22Rv1 (cell line): ENCODE measurements around the gene LIM2.

Source experiments
- CTCF ChIP-seq: fragments of 450-650 bp; IDR thresholded peaks from 2 replicates; pipeline ENCODE4 v1.5.1; 2017; ENCODE audit warnings: mild to moderate bottlenecking
- ZFX ChIP-seq: fragments of 450-650 bp; IDR thresholded peaks from 2 replicates; pipeline ENCODE4 v1.6.1; 2017; ENCODE audit warnings: antibody characterized with exemption, borderline replicate concordance

DNA sequence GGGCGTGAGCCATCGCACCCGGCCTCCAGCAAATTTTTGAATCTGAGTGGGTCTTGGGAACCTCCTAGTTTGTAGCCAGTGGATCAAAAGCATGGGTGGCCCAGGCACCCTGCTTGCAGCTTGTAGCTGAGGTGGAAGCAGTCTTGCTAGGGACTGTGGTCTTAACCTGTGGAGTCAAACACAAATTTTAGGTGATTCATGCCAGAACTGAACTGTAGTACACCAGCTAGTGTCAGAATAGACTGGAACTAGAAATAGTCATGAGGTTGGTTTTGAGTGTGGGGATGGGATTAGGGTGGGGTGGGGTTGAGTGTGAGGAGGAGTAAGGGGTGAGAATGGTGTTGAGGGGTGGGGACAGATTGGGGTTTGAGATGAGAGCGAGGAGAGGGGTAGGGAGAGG, 5.8 kb downstream of the LIM2 start:
- TF ChIP-seq CTCF (no peak), ZFX (no peak)
